Endothelial cell of umbilical vein (primary cell): ENCODE results near the gene RNF183. TPM values are rescaled to one million over a fixed set of nuclear protein-coding genes. Genes with fewer than 3 reads are reported as not detected.

Source experiments
- BruUV-seq: library from RNA; stranded (reverse); fragments of 400-500 nt; replicated peaks from 2 replicates; lab custom pipeline; 2021; lab: Mats Ljungman, UMichigan
- CTCF ChIA-PET: fragments of 300-600, 350-600 bp; sonication (Branson Sonifier 250); formaldehyde crosslinking; loops from one replicate; lab custom pipeline; 2021; ENCODE audit warnings: antibody characterized with exemption, inconsistent platforms; lab: Charles Lee
- POLR2A ChIA-PET: fragments of 300-600, 350-600 bp; sonication (Branson Sonifier 250); formaldehyde crosslinking; loops from one replicate; lab custom pipeline; 2021; ENCODE audit warnings: antibody characterized with exemption, inconsistent platforms; lab: Charles Lee
- DNase-seq: peaks from one replicate; pipeline ENCODE4 v3.0.0-alpha.2; 2011; ENCODE audit warnings: low read depth, low spot score
- FAIRE-seq: peaks from 2 replicates; lab custom pipeline; 2011; peaks lifted over from hg19 to GRCh38; lab: Jason Lieb, UNC
- H2AFZ ChIP-seq: 2 replicates; pipeline ENCODE4 v1.6.0; 2012; ENCODE audit warnings: low read depth, low read length, control low read depth, inconsistent platforms
- H3K27ac ChIP-seq: 2 replicates; pipeline ENCODE4 v1.5.1; 2011; ENCODE audit warnings: low read depth, mild to moderate bottlenecking, control low read depth, low read length, moderate library complexity; ENCODE audit not compliant: insufficient read depth
- H3K27me3 ChIP-seq, 2 experiments: 2 replicates each; pipeline versions ENCODE4 v1.6.0 to v1.6.1; 2011; ENCODE audit warnings: low read length in 2 of 2, mixed read lengths in 1 of 2; ENCODE audit not compliant: control insufficient read depth in 2 of 2, insufficient read depth in 2 of 2
- H3K36me3 ChIP-seq, 2 experiments: 2 replicates in 1 of 2; 3 replicates in 1 of 2; pipeline ENCODE4 v1.5.1; 2011; ENCODE audit warnings: low read length in 2 of 2, mild to moderate bottlenecking in 1 of 2, moderate library complexity in 1 of 2; ENCODE audit not compliant: control insufficient read depth in 2 of 2, insufficient read depth in 2 of 2; ENCODE audit errors: extremely low read depth in 1 of 2
- H3K4me1 ChIP-seq: 3 replicates; pipeline ENCODE4 v1.5.1; 2011; ENCODE audit warnings: mild to moderate bottlenecking, low read length; ENCODE audit not compliant: control insufficient read depth, insufficient read depth; ENCODE audit errors: extremely low read depth
- H3K4me2 ChIP-seq: 2 replicates; pipeline ENCODE4 v1.6.1; 2011; ENCODE audit warnings: low read length, control low read depth, mixed read lengths; ENCODE audit not compliant: insufficient read depth
- H3K4me3 ChIP-seq, 3 experiments: fragments of 200-600 bp in 1 of 3; sonication (generic), shearing (Covaris generic) in 1 of 3; replicated peaks in 1 of 3; 2 replicates each; pipeline ENCODE4 v1.5.1; 2011 to 2016; ENCODE audit warnings: control low read depth in 3 of 3, low read length in 3 of 3, mild to moderate bottlenecking in 2 of 3, inconsistent platforms in 1 of 3, low read depth in 1 of 3, moderate library complexity in 1 of 3; ENCODE audit not compliant: insufficient read depth in 1 of 3
- H3K79me2 ChIP-seq: 2 replicates; pipeline ENCODE4 v1.6.0; 2012; ENCODE audit warnings: low read length, inconsistent platforms; ENCODE audit not compliant: control insufficient read depth, insufficient read depth
- H3K9ac ChIP-seq: replicated peaks from 2 replicates; pipeline ENCODE3; 2011; ENCODE audit warnings: low read length, control low read depth; ENCODE audit not compliant: insufficient read depth; ENCODE audit errors: extremely low read depth
- H3K9me1 ChIP-seq: replicated peaks from 3 replicates; pipeline ENCODE4 v1.6.0; 2011; ENCODE audit warnings: mild to moderate bottlenecking, low read length; ENCODE audit not compliant: control insufficient read depth, insufficient read depth; ENCODE audit errors: extremely low read depth
- H3K9me3 ChIP-seq: replicated peaks from 2 replicates; pipeline ENCODE4 v1.5.1; 2012; ENCODE audit warnings: low read length, inconsistent platforms; ENCODE audit not compliant: control insufficient read depth, insufficient read depth
- H4K20me1 ChIP-seq: replicated peaks from 2 replicates; pipeline ENCODE3; 2011; ENCODE audit warnings: mild to moderate bottlenecking, low read length; ENCODE audit not compliant: control insufficient read depth, insufficient read depth; ENCODE audit errors: extremely low read depth
- EZH2 ChIP-seq: IDR thresholded peaks from 2 replicates; pipeline ENCODE4 v1.6.1; 2012; ENCODE audit warnings: borderline replicate concordance, low read depth, mild to moderate bottlenecking, moderate library complexity, low read length, inconsistent platforms; ENCODE audit not compliant: severe bottlenecking
- FOS ChIP-seq: IDR thresholded peaks from 2 replicates; pipeline ENCODE4 v1.6.1; 2011; ENCODE audit warnings: mild to moderate bottlenecking, low read length, moderate library complexity, borderline replicate concordance; ENCODE audit not compliant: insufficient read depth
- GATA2 ChIP-seq: IDR thresholded peaks from 2 replicates; pipeline ENCODE4 v1.7.0; 2011; ENCODE audit warnings: low read depth, mild to moderate bottlenecking, moderate library complexity, mixed read lengths, low read length; ENCODE audit not compliant: insufficient read length, insufficient read depth
- JUN ChIP-seq: IDR thresholded peaks from 2 replicates; pipeline ENCODE4 v1.6.1; 2011; ENCODE audit warnings: borderline replicate concordance, low read depth; ENCODE audit not compliant: insufficient read length, insufficient read depth
- MYC ChIP-seq: IDR thresholded peaks from one replicate; pipeline ENCODE4 v1.6.1; 2011; ENCODE audit warnings: mild to moderate bottlenecking, low read depth, low read length
- POLR2A ChIP-seq: IDR thresholded peaks from 2 replicates; pipeline ENCODE4 v1.6.1; 2012; ENCODE audit warnings: low read depth, mild to moderate bottlenecking, control low read depth, low read length
- POLR2AphosphoS5 ChIP-seq: IDR thresholded peaks from 2 replicates; pipeline ENCODE4 v1.6.1; 2012; ENCODE audit warnings: low read depth, mild to moderate bottlenecking, control low read depth, low read length, moderate library complexity; ENCODE audit not compliant: insufficient read depth
- dilution Hi-C: fragments of 300-500 bp; cut with MboI; formaldehyde crosslinking; loops from one replicate; pipeline ENCODE4 v1.15.0; 2019; ENCODE audit warnings: low sequenced_read_pairs; ENCODE audit not compliant: extremely low pct_ligation_motif_present
- intact Hi-C: fragments of 100-400 bp; cut with micrococcal nuclease; formaldehyde crosslinking; loops from one replicate; pipeline ENCODE4 v1.10.0; 2022
- polyA plus RNA-seq, 4 experiments: library from polyadenylated mRNA; depleted of rRNA in 3 of 4; stranded (reverse) in 3 of 4; unstranded in 1 of 4; fragments of >200 nt; gene quantifications; 2 replicates each; pipeline versions ENCODE4 v1.2.1 to v1.2.3, GENCODE V29; 2011 to 2012; ENCODE audit warnings: missing spikeins in 1 of 4
- total RNA-seq: library from RNA; stranded (reverse); gene quantifications from 2 replicates; pipeline ENCODE4 v1.2.3, GENCODE V29; 2021
- TF ChIP-seq, protein P1 (sequence below), 2 donors: IDR thresholded peaks; 1 replicate in 1 of 2; 2 replicates in 1 of 2; pipeline ENCODE4 v1.5.1; 2011; ENCODE audit warnings: low read length in 2 of 2, mild to moderate bottlenecking in 2 of 2, moderate library complexity in 2 of 2, control low read depth in 1 of 2, inconsistent platforms in 1 of 2, low read depth in 1 of 2; ENCODE audit not compliant: insufficient read depth in 1 of 2; ENCODE audit errors: extremely low read depth in 1 of 2
- TF ChIP-seq, protein P2 (sequence below): IDR thresholded peaks from 2 replicates; pipeline ENCODE4 v1.6.1; 2011; ENCODE audit not compliant: insufficient read depth, insufficient read length

Gene RNF183
- total and polyA plus RNA-seq, 2 donors (not counting 3 experiments of a cell fraction or from before 2014, with no cell fraction given): not detected

DNA sequence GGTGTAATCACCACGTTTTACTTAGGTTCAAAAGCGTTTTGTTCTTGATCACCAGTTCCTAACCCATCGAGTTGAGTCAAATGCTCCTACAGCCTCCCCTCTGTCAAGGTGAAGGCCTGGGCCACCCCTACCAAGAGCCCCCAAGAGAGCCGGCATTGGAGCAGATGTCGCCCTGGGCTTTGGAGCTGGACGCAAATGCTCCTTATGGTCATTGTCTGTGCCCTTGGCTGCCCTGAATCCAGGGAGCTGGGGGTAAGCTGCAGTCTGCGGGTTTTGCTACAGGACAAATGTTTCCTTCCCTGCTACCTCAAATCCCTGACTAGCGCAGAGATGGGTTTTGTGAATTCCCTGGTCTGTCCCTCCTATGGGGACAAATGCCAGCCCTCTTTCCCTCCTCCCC, 4.9 kb downstream of the RNF183 start:
- CTCF ChIA-PET: interaction anchor here (1.0 kb wide), 1 partner anchor 101 kb away, joined by 3 read pairs; no protein-coding TSS in a partner anchor
- intact Hi-C loops: no loop called here
- FAIRE-seq: no peak

DNA sequence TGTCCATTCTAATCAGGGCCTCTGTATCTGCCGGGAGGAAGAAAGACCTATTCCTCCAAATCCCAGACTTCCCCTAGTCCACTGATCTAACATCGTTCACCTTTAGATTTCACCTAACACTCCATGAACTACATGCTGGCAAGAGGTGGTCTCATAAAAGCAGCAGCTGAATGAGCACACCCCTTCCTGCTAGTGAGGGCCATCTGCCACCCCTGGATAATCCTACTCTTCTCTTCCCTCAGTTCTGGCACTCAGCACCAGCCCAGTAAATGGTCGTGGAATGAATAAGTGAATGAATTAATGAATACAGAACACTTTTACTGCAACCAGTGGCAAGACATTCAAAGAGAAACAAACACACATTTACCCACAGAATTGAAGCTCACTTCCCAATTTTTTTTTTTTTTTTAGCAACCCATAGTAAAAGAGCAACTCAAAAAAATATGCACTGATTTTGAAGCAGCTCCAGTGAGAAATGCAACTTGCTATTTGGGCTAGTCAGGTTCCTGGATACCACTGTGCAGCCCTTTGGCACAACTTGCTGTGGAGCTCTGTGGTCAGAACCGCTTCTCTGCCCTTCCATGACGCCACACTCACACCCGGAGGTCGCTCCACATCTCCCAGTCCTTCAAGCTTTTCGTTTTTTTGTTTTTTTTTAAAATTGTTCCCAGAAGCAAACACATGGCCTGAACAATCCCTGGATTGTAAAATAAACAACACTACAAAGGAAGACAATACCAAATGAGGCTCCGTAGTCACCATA, 6.2 kb downstream of the RNF183 start:
- Histone ChIP-seq H3K9ac (no peak overlapping the region), H4K20me1 (no peaks in the 10 kb centered on the region), H3K4me1 (peaks cover 3% of the 10 kb centered on the region), H3K36me3 (peaks cover 3 to 8% of the 10 kb centered on the region in 2 experiments), H3K27me3 (peaks cover 0 to 8% of the 10 kb centered on the region in 2 experiments), H2AFZ (no peak overlapping the region), H3K9me1 (no peaks in the 10 kb centered on the region), H3K9me3 (no peaks in the 10 kb centered on the region), H3K4me3 (no peak overlapping the region), H3K79me2 (no peaks in the 10 kb centered on the region), H3K4me2 (no peak overlapping the region), H3K27ac (no peak overlapping the region)
- DNase-seq (no peak), FAIRE-seq (no peak)
- intact Hi-C loops (no loop called here), dilution Hi-C loops (no loop called here)
- TF ChIP-seq EZH2: no peak
- no peak for TF ChIP-seq MYC
- no peak for TF ChIP-seq JUN
- TF ChIP-seq FOS: no peak
- TF ChIP-seq POLR2AphosphoS5: no peak
- no peak for TF ChIP-seq POLR2A
- TF ChIP-seq, protein P1, sequence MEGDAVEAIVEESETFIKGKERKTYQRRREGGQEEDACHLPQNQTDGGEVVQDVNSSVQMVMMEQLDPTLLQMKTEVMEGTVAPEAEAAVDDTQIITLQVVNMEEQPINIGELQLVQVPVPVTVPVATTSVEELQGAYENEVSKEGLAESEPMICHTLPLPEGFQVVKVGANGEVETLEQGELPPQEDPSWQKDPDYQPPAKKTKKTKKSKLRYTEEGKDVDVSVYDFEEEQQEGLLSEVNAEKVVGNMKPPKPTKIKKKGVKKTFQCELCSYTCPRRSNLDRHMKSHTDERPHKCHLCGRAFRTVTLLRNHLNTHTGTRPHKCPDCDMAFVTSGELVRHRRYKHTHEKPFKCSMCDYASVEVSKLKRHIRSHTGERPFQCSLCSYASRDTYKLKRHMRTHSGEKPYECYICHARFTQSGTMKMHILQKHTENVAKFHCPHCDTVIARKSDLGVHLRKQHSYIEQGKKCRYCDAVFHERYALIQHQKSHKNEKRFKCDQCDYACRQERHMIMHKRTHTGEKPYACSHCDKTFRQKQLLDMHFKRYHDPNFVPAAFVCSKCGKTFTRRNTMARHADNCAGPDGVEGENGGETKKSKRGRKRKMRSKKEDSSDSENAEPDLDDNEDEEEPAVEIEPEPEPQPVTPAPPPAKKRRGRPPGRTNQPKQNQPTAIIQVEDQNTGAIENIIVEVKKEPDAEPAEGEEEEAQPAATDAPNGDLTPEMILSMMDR (IDR thresholded peaks at IDR 0.05; ENCODE audit: extremely low read depth in 1 of 2, insufficient read depth in 1 of 2, low read depth in 1 of 2, low read length in 2 of 2): no peak
- TF ChIP-seq, protein P2, sequence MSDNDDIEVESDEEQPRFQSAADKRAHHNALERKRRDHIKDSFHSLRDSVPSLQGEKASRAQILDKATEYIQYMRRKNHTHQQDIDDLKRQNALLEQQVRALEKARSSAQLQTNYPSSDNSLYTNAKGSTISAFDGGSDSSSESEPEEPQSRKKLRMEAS: no peak
- no peak for TF ChIP-seq GATA2
- no TSS peak for BruUV-seq
- CTCF ChIA-PET: interaction anchor here (1.2 to 3.2 kb wide), 2 partner anchors 21 to 52 kb away, joined by 3 to 9 read pairs; partner anchors contain the start of genes BSPRY, CDC26 and PRPF4
- POLR2A ChIA-PET: no interaction called here

More for the DNA sequence above, 4.9 kb downstream of the RNF183 start:
- Histone ChIP-seq H3K4me2 (no peak overlapping the region), H3K9me3 (no peaks in the 10 kb centered on the region), H3K4me3 (no peak overlapping the region), H3K36me3 (peaks cover 0 to 1% of the 10 kb centered on the region in 2 experiments), H3K9me1 (no peaks in the 10 kb centered on the region), H3K27ac (no peak overlapping the region), H3K9ac (no peak overlapping the region), H3K79me2 (no peaks in the 10 kb centered on the region), H2AFZ (no peak overlapping the region), H4K20me1 (no peaks in the 10 kb centered on the region), H3K4me1 (peaks cover 3% of the 10 kb centered on the region), H3K27me3 (peaks cover 3 to 8% of the 10 kb centered on the region in 2 experiments)
- BruUV-seq: no TSS peak
- POLR2A ChIA-PET: no interaction called here
- dilution Hi-C loops: no loop called here
- no peak for DNase-seq
- no peak for TF ChIP-seq EZH2
- TF ChIP-seq POLR2A: no peak
- TF ChIP-seq GATA2: no peak
- no peak for TF ChIP-seq FOS
